HL-60 (cell line): ENCODE results near the gene SLC45A1.

Source experiments
- DNase-seq, 2 experiments: peaks; one replicate each; pipeline ENCODE4 v3.0.0-alpha.2; 2010 to 2020; ENCODE audit warnings: low read depth in 1 of 2, low spot score in 1 of 2
- H3K27ac ChIP-seq: fragments of 250-450 bp; sonication (Bioruptor Pico); replicated peaks from 2 replicates; pipeline ENCODE4 v1.5.1; 2020; ENCODE audit warnings: mild to moderate bottlenecking, moderate library complexity
- H3K27me3 ChIP-seq: fragments of 250-450 bp; sonication (Bioruptor Pico); 2 replicates; pipeline ENCODE4 v1.5.1; 2021; ENCODE audit warnings: mild to moderate bottlenecking, moderate library complexity; ENCODE audit not compliant: insufficient read depth, poor library complexity, severe bottlenecking
- H3K4me3 ChIP-seq: replicated peaks from 2 replicates; pipeline ENCODE4 v1.5.1; 2011; ENCODE audit warnings: mild to moderate bottlenecking, control low read depth, low read length; ENCODE audit not compliant: insufficient read depth
- GABPA ChIP-seq: IDR thresholded peaks from 2 replicates; pipeline ENCODE4 v1.6.1; 2012; ENCODE audit warnings: low read depth
- POLR2AphosphoS5 ChIP-seq: IDR thresholded peaks from 2 replicates; pipeline ENCODE4 v1.6.1; 2012; ENCODE audit warnings: low read depth
- REST ChIP-seq: IDR thresholded peaks from 2 replicates; pipeline ENCODE4 v1.6.1; 2012; ENCODE audit warnings: low read depth; ENCODE audit not compliant: insufficient replicate concordance
- SPI1 ChIP-seq: IDR thresholded peaks from 2 replicates; pipeline ENCODE4 v1.6.1; 2012; ENCODE audit warnings: low read depth, mild to moderate bottlenecking, borderline replicate concordance
- TF ChIP-seq, protein P1 (sequence below): IDR thresholded peaks from one replicate; pipeline ENCODE4 v1.5.1; 2011; ENCODE audit warnings: low read length, control low read depth, inconsistent platforms; ENCODE audit not compliant: insufficient read depth

The SLC45A1 gene

DNA sequence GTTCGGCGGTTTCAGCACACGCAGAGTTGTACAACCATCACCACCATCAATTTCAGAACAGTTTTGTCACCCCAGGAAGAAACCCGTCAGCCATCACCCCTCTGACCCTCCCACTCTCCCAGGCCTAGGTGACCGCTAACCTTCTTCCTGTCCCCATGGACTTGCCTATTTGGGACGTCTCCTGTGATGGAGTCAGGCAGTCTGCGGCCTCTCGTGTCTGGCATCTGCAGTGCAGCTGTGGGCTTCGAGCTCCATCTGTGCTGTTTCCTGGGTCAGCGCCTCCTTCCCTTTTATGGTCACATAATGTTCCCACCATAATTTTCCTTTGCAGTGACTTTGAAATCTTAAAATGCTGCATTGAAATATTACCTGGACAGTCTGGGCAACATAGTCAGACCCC is 24.4 kb downstream of the SLC45A1 start:
- no peak overlapping the region for H3K27ac ChIP-seq
- no peaks in the 10 kb centered on the region for H3K27me3 ChIP-seq
- no peak for DNase-seq
- TF ChIP-seq GABPA (no peak), REST (no peak), POLR2AphosphoS5 (no peak), SPI1 (no peak)
- TF ChIP-seq, protein P1, sequence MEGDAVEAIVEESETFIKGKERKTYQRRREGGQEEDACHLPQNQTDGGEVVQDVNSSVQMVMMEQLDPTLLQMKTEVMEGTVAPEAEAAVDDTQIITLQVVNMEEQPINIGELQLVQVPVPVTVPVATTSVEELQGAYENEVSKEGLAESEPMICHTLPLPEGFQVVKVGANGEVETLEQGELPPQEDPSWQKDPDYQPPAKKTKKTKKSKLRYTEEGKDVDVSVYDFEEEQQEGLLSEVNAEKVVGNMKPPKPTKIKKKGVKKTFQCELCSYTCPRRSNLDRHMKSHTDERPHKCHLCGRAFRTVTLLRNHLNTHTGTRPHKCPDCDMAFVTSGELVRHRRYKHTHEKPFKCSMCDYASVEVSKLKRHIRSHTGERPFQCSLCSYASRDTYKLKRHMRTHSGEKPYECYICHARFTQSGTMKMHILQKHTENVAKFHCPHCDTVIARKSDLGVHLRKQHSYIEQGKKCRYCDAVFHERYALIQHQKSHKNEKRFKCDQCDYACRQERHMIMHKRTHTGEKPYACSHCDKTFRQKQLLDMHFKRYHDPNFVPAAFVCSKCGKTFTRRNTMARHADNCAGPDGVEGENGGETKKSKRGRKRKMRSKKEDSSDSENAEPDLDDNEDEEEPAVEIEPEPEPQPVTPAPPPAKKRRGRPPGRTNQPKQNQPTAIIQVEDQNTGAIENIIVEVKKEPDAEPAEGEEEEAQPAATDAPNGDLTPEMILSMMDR: no peak
- H3K4me3 ChIP-seq: no peak overlapping the region

- Histone ChIP-seq H3K27ac (no peak overlapping the region), H3K27me3 (no peaks in the 10 kb centered on the region), H3K4me3 (no peak overlapping the region)
- DNase-seq: no peak
- no peak for TF ChIP-seq SPI1
- no peak for TF ChIP-seq REST
- TF ChIP-seq POLR2AphosphoS5: no peak
- TF ChIP-seq GABPA: no peak
- TF ChIP-seq, protein P1: no peak
These were observed 25.1 kb downstream of the SLC45A1 start for GRCh38 chr1:8343044-8343443.

- TF ChIP-seq POLR2AphosphoS5: no peak
- TF ChIP-seq, protein P1: no peak
- no peak for TF ChIP-seq SPI1
- no peak for TF ChIP-seq REST
- no peak for TF ChIP-seq GABPA
- Histone ChIP-seq H3K27ac (no peak overlapping the region), H3K27me3 (peaks cover 2% of the 10 kb centered on the region), H3K4me3 (no peak overlapping the region)
- no peak for DNase-seq
These were observed 25.6 kb downstream of the SLC45A1 start for GRCh38 chr1:8343464-8344001.
